Fibroblast of lung (primary cell): Measurements from ENCODE around the gene HYAL1.

Source experiments
- EZH2 ChIP-seq: IDR thresholded peaks from 2 replicates; pipeline ENCODE4 v1.5.1; 2012; ENCODE audit warnings: low read length, control low read depth, mild to moderate bottlenecking; ENCODE audit errors: missing control alignments
- TF ChIP-seq, protein P1 (sequence below), 2 donors: IDR thresholded peaks in 1 of 2; conservative IDR thresholded peaks in 1 of 2; 1 replicate in 1 of 2; 2 replicates in 1 of 2; pipeline ENCODE4 v1.5.1; 2011 to 2012; ENCODE audit warnings: low read length in 2 of 2, control low read depth in 1 of 2, inconsistent platforms in 1 of 2, low read depth in 1 of 2, mild to moderate bottlenecking in 1 of 2

GRCh38 chr3:50269460-50269859 lies 33.9 kb downstream of the HYAL1 start:
- no peak for TF ChIP-seq EZH2
- TF ChIP-seq, protein P1, sequence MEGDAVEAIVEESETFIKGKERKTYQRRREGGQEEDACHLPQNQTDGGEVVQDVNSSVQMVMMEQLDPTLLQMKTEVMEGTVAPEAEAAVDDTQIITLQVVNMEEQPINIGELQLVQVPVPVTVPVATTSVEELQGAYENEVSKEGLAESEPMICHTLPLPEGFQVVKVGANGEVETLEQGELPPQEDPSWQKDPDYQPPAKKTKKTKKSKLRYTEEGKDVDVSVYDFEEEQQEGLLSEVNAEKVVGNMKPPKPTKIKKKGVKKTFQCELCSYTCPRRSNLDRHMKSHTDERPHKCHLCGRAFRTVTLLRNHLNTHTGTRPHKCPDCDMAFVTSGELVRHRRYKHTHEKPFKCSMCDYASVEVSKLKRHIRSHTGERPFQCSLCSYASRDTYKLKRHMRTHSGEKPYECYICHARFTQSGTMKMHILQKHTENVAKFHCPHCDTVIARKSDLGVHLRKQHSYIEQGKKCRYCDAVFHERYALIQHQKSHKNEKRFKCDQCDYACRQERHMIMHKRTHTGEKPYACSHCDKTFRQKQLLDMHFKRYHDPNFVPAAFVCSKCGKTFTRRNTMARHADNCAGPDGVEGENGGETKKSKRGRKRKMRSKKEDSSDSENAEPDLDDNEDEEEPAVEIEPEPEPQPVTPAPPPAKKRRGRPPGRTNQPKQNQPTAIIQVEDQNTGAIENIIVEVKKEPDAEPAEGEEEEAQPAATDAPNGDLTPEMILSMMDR (conservative IDR thresholded peaks at IDR 0.05 in 1 of 2, IDR thresholded peaks at IDR 0.05 in 1 of 2; ENCODE audit: low read depth in 1 of 2, low read length in 2 of 2): no peak
